Measurements from ENCODE around the gene GIT2. TPM values are rescaled to one million over a fixed set of nuclear protein-coding genes. Genes with fewer than 3 reads are reported as not detected.

Gene GIT2
- total RNA-seq, 4 donors from 2014 or later = 25.3 to 64.0 (median 44.0) TPM

DNA sequence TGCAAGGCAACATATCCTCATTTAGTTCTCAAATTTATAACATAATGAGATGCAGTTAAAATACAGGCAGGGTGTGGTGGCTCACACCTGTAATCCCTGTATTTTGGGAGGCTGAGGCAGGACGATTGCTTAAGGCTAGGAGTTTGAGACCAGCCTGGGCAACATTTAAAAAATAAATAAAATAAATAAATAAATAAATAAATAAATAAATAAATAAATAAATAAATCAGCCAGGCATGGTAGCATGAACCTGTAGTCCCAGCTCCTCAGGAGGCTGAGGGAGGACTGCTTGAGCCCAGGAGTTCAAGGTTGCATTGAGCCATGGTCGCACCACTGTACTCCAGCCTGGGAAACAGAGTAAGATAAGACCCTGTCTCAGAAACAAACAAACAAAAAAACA is 56.7 kb downstream of the GIT2 start:
- Histone ChIP-seq H3K27ac (peak overlapping the region; percentile 46 to 71 (median 63)), H3K36me3 (peaks cover 0 to 28% (median 14%) of the 10 kb centered on the region in 4 donors), H3K9me3 (no peaks in the 10 kb centered on the region), H3K27me3 (no peaks in the 10 kb centered on the region), H3K4me1 (peaks cover 15 to 26% (median 21%) of the 10 kb centered on the region in 4 donors), H3K4me3 (no peak overlapping the region)
- intact Hi-C loops (cut with DNase I; ENCODE audit: low total_unique reads) (no loop called here), in situ Hi-C loops (cut with MboI; ENCODE audit: low pct_ligation_motif_present in 1 of 4, low pct_unique_long_range_greater_than_20kb in 1 of 4, low sequenced_read_pairs in 3 of 4) (no loop called here)
- DNase-seq = no peak
- no peak for TF ChIP-seq EP300 (IDR thresholded peaks at IDR 0.05; ENCODE audit: low read depth)
- no peak for TF ChIP-seq POLR2A (IDR thresholded peaks at IDR 0.05)
- TF ChIP-seq, protein P1, sequence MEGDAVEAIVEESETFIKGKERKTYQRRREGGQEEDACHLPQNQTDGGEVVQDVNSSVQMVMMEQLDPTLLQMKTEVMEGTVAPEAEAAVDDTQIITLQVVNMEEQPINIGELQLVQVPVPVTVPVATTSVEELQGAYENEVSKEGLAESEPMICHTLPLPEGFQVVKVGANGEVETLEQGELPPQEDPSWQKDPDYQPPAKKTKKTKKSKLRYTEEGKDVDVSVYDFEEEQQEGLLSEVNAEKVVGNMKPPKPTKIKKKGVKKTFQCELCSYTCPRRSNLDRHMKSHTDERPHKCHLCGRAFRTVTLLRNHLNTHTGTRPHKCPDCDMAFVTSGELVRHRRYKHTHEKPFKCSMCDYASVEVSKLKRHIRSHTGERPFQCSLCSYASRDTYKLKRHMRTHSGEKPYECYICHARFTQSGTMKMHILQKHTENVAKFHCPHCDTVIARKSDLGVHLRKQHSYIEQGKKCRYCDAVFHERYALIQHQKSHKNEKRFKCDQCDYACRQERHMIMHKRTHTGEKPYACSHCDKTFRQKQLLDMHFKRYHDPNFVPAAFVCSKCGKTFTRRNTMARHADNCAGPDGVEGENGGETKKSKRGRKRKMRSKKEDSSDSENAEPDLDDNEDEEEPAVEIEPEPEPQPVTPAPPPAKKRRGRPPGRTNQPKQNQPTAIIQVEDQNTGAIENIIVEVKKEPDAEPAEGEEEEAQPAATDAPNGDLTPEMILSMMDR (IDR thresholded peaks at IDR 0.05) = no peak
- TF ChIP-seq POLR2AphosphoS5 (IDR thresholded peaks at IDR 0.05) = no peak
- WGBS, 2 donors (ENCODE audit: low coverage in 1 of 2) = 76 to 90% methylated on average over 2 of the region's 2 CpGs

GRCh38 chr12:109938947-109939346 is 57.2 kb downstream of the GIT2 start:
- Histone ChIP-seq H3K4me3 (no peak overlapping the region), H3K27ac (no peak overlapping the region), H3K9me3 (no peaks in the 10 kb centered on the region), H3K36me3 (peaks cover 0 to 28% (median 14%) of the 10 kb centered on the region in 4 donors), H3K4me1 (peaks cover 15 to 26% (median 21%) of the 10 kb centered on the region in 4 donors), H3K27me3 (no peaks in the 10 kb centered on the region)
- in situ Hi-C loops (cut with MboI; ENCODE audit: low pct_ligation_motif_present in 1 of 4, low pct_unique_long_range_greater_than_20kb in 1 of 4, low sequenced_read_pairs in 3 of 4) (no loop called here), intact Hi-C loops (cut with DNase I; ENCODE audit: low total_unique reads) (no loop called here)
- no peak for DNase-seq
- WGBS, 2 donors (ENCODE audit: low coverage in 1 of 2) = 94 to 100% methylated on average over 1 to 7 of the region's 7 CpGs
- no peak for TF ChIP-seq POLR2A (IDR thresholded peaks at IDR 0.05)
- TF ChIP-seq, protein P1 (IDR thresholded peaks at IDR 0.05) = no peak
- no peak for TF ChIP-seq EP300 (IDR thresholded peaks at IDR 0.05; ENCODE audit: low read depth)
- no peak for TF ChIP-seq POLR2AphosphoS5 (IDR thresholded peaks at IDR 0.05)

GRCh38 chr12:109937371-109937770 is 58.8 kb downstream of the GIT2 start:
- no peak for TF ChIP-seq EP300 (IDR thresholded peaks at IDR 0.05; ENCODE audit: low read depth)
- TF ChIP-seq POLR2AphosphoS5 (IDR thresholded peaks at IDR 0.05) = no peak
- TF ChIP-seq, protein P1 (IDR thresholded peaks at IDR 0.05) = no peak
- no peak for TF ChIP-seq POLR2A (IDR thresholded peaks at IDR 0.05)
- WGBS, 2 donors (ENCODE audit: low coverage in 1 of 2) = 60 to 84% methylated on average over 1 to 5 of the region's 5 CpGs
- Histone ChIP-seq H3K27me3 (no peaks in the 10 kb centered on the region), H3K27ac (peak overlapping the region in 1 of 4 donors; percentile 1), H3K9me3 (no peaks in the 10 kb centered on the region), H3K36me3 (peaks cover 0 to 43% (median 21%) of the 10 kb centered on the region in 4 donors), H3K4me1 (peaks cover 15 to 26% (median 21%) of the 10 kb centered on the region in 4 donors), H3K4me3 (no peak overlapping the region)
- in situ Hi-C loops (cut with MboI; ENCODE audit: low pct_ligation_motif_present in 1 of 4, low pct_unique_long_range_greater_than_20kb in 1 of 4, low sequenced_read_pairs in 3 of 4) = no loop called here
- intact Hi-C loops (cut with DNase I; ENCODE audit: low total_unique reads) = no loop called here
- no peak for DNase-seq

DNA sequence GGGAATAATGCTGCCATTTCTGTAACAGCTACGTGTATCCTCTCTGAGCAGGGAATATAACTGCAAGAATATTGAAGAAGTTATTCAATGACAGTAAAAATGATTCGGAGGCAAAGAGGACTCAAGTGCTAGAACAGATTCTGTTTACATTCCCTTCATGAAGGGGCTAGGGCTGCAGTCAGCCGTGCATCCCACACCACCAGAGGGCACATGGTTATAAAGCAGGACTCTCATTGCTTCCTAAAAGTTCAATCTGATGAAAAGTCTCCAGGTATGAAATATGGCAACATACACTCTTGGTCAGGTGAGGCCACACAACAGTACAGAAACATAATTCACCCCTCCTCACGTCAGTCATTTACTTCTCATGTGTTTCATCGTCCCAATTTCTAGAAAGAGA is 62.1 kb downstream of the GIT2 start:
- in situ Hi-C loops (cut with MboI; ENCODE audit: low pct_ligation_motif_present in 1 of 4, low pct_unique_long_range_greater_than_20kb in 1 of 4, low sequenced_read_pairs in 3 of 4) = no loop called here
- Histone ChIP-seq H3K4me3 (no peak overlapping the region), H3K4me1 (peaks cover 0 to 9% (median 3%) of the 10 kb centered on the region in 4 donors), H3K27me3 (no peaks in the 10 kb centered on the region), H3K9me3 (no peaks in the 10 kb centered on the region), H3K36me3 (peaks cover 0 to 54% (median 26%) of the 10 kb centered on the region in 4 donors), H3K27ac (no peak overlapping the region)
- 68% methylated on average over 5 of the region's 5 CpGs for WGBS, 2 donors (ENCODE audit: low coverage in 1 of 2)
- intact Hi-C loops (cut with DNase I; ENCODE audit: low total_unique reads) = no loop called here
- no peak for DNase-seq
- TF ChIP-seq, protein P1 (IDR thresholded peaks at IDR 0.05) = peak in 4 of 5 experiments; percentile 7 to 19 (median 13)
- TF ChIP-seq EP300 (IDR thresholded peaks at IDR 0.05; ENCODE audit: low read depth) (no peak), POLR2A (IDR thresholded peaks at IDR 0.05) (no peak)

All from transverse colon (tissue), 4 donors.